Endothelial cell (in vitro differentiated cells): Measurements from ENCODE around the gene SPRED2. TPM values are rescaled to one million over a fixed set of nuclear protein-coding genes. Genes with fewer than 3 reads are reported as not detected.

ENCODE experiments used
- DNase-seq: peaks from one replicate; pipeline ENCODE4 v3.0.0; 2021; ENCODE audit warnings: low spot score
- H3K27ac Mint-ChIP-seq: one replicate; pipeline ENCODE4 v1.8.0; 2021; ENCODE audit warnings: mixed read lengths, inconsistent platforms; ENCODE audit not compliant: unreplicated experiment
- H3K27me3 Mint-ChIP-seq: one replicate; pipeline ENCODE4 v1.8.0; 2021; ENCODE audit warnings: mild to moderate bottlenecking, moderate library complexity, mixed read lengths, inconsistent platforms; ENCODE audit not compliant: unreplicated experiment
- H3K36me3 Mint-ChIP-seq: one replicate; pipeline ENCODE4 v1.8.0; 2021; ENCODE audit warnings: mild to moderate bottlenecking, low read depth, mixed read lengths, inconsistent platforms; ENCODE audit not compliant: unreplicated experiment
- H3K4me1 Mint-ChIP-seq: one replicate; pipeline ENCODE4 v1.8.0; 2021; ENCODE audit warnings: mild to moderate bottlenecking, mixed read lengths, inconsistent platforms; ENCODE audit not compliant: unreplicated experiment
- H3K4me3 Mint-ChIP-seq: one replicate; pipeline ENCODE4 v1.8.0; 2021; ENCODE audit warnings: mild to moderate bottlenecking, mixed read lengths, inconsistent platforms; ENCODE audit not compliant: unreplicated experiment
- H3K9me3 Mint-ChIP-seq: one replicate; pipeline ENCODE4 v1.8.0; 2021; ENCODE audit warnings: mixed read lengths, inconsistent platforms; ENCODE audit not compliant: unreplicated experiment
- CTCF ChIP-seq: fragments of 200-600 bp; sonication (generic); IDR thresholded peaks from one replicate; pipeline ENCODE4 v1.5.0; 2021; ENCODE audit warnings: antibody characterized with exemption; ENCODE audit not compliant: unreplicated experiment
- total RNA-seq: library from RNA; stranded (reverse); fragmentation: NEBNext Ultra II Directional; extraction: Animal tissue kit (Norgen Biotek cat#: 25700); gene quantifications from one replicate; pipeline ENCODE4 v1.2.1, GENCODE V29; 2021; ENCODE audit not compliant: unreplicated experiment

SPRED2 gene
- total RNA-seq, 1 donor from 2014 or later = 17.6 TPM

- TF ChIP-seq CTCF = no peak
Measured at GRCh38 chr2:65389476-65389875, 42.9 kb downstream of the SPRED2 start.

GRCh38 chr2:65388596-65389390 is 43.6 kb downstream of the SPRED2 start:
- H3K36me3 Mint-ChIP-seq = no peaks in the 10 kb centered on the region
- H3K4me1 Mint-ChIP-seq = peaks cover 22% of the 10 kb centered on the region
- H3K9me3 Mint-ChIP-seq = no peaks in the 10 kb centered on the region
- H3K27ac Mint-ChIP-seq = no peak overlapping the region
- no peak for TF ChIP-seq CTCF
- peaks cover 8% of the 10 kb centered on the region for H3K27me3 Mint-ChIP-seq
- H3K4me3 Mint-ChIP-seq = no peak overlapping the region
- no peak for DNase-seq

More at GRCh38 chr2:65389476-65389875, 42.9 kb downstream of the SPRED2 start:
- Mint-ChIP-seq H3K36me3 (no peaks in the 10 kb centered on the region), H3K4me3 (no peak overlapping the region), H3K4me1 (peaks cover 17% of the 10 kb centered on the region), H3K27ac (no peak overlapping the region), H3K9me3 (no peaks in the 10 kb centered on the region), H3K27me3 (peaks cover 7% of the 10 kb centered on the region)
- DNase-seq = no peak

- DNase-seq = no peak
- H3K4me1 Mint-ChIP-seq = peaks cover 27% of the 10 kb centered on the region
- H3K4me3 Mint-ChIP-seq = no peak overlapping the region
- no peak for TF ChIP-seq CTCF
- H3K27ac Mint-ChIP-seq = no peak overlapping the region
- H3K27me3 Mint-ChIP-seq = peaks cover 8% of the 10 kb centered on the region
- H3K36me3 Mint-ChIP-seq = no peaks in the 10 kb centered on the region
- no peaks in the 10 kb centered on the region for H3K9me3 Mint-ChIP-seq
Measured at GRCh38 chr2:65388051-65388531, 44.3 kb downstream of the SPRED2 start.

- TF ChIP-seq CTCF = no peak
- Mint-ChIP-seq H3K4me3 (no peak overlapping the region), H3K36me3 (no peaks in the 10 kb centered on the region), H3K9me3 (no peaks in the 10 kb centered on the region), H3K4me1 (peaks cover 31% of the 10 kb centered on the region), H3K27me3 (peaks cover 8% of the 10 kb centered on the region), H3K27ac (no peak overlapping the region)
- no peak for DNase-seq
Measured at GRCh38 chr2:65386989-65387388, 45.4 kb downstream of the SPRED2 start.

- no peak for DNase-seq
- Mint-ChIP-seq H3K4me1 (peaks cover 35% of the 10 kb centered on the region), H3K36me3 (no peaks in the 10 kb centered on the region), H3K4me3 (no peak overlapping the region), H3K9me3 (no peaks in the 10 kb centered on the region), H3K27ac (no peak overlapping the region), H3K27me3 (peaks cover 8% of the 10 kb centered on the region)
- no peak for TF ChIP-seq CTCF
Measured at GRCh38 chr2:65386344-65386743, 46.1 kb downstream of the SPRED2 start.
